GM12878 (cell line): ENCODE results near the gene SPTLC2. TPM values are rescaled to one million over a fixed set of nuclear protein-coding genes. Genes with fewer than 3 reads are reported as not detected.

Experiments
- ATAC-seq: fragments of 200-7000 bp; cut with Tn5 transposase; 3 replicates; pipeline ENCODE4 v1.9.1; 2020; ENCODE audit warnings: mild to moderate bottlenecking, moderate library complexity
- BruUV-seq: library from RNA; stranded (reverse); fragments of 400-500 nt; replicated peaks from 2 replicates; lab custom pipeline; 2021; lab: Mats Ljungman, UMichigan
- CTCF ChIA-PET: fragments of 300-600 bp; sonication (Branson Sonifier 250); formaldehyde crosslinking; extraction: SDS; loops from one replicate; lab custom pipeline; 2021; ENCODE audit warnings: inconsistent platforms; lab: Yijun Ruan, JAX
- POLR2A ChIA-PET: fragments of 350-600 bp; formaldehyde crosslinking; extraction: SDS; loops from one replicate; lab custom pipeline; 2021; ENCODE audit warnings: inconsistent platforms; lab: Charles Lee
- RAD21 ChIA-PET: fragments of 300-600 bp; sonication (Branson Sonifier 250); formaldehyde crosslinking; loops from one replicate; lab custom pipeline; 2023; ENCODE audit warnings: antibody characterized with exemption; ENCODE audit not compliant: unreplicated experiment; lab: Charles Lee
- SMC1A ChIA-PET: fragments of 300-600 bp; sonication (Branson Sonifier 250); formaldehyde crosslinking; loops from one replicate; lab custom pipeline; 2023; ENCODE audit not compliant: unreplicated experiment, uncharacterized antibody; lab: Charles Lee
- DNase-seq: peaks from one replicate; pipeline ENCODE4 v3.0.0-alpha.2; 2011; ENCODE audit warnings: low read depth, low spot score
- FAIRE-seq: peaks from 3 replicates; lab custom pipeline; 2011; peaks lifted over from hg19 to GRCh38; lab: Jason Lieb, UNC
- H2AFZ ChIP-seq: 2 replicates; pipeline ENCODE4 v1.6.0; 2011; ENCODE audit warnings: low read depth, low read length, control low read depth; ENCODE audit not compliant: control insufficient read depth
- H3K27ac ChIP-seq: 2 replicates; pipeline ENCODE4 v1.5.1; 2011; ENCODE audit warnings: control low read depth; ENCODE audit not compliant: control insufficient read depth, insufficient read depth
- H3K27me3 ChIP-seq, 2 experiments: replicated peaks in 1 of 2; 2 replicates each; pipeline versions ENCODE4 v1.6.0 to v1.6.1; 2011; ENCODE audit warnings: low read length in 1 of 2; ENCODE audit not compliant: control insufficient read depth in 2 of 2, insufficient read depth in 2 of 2
- H3K36me3 ChIP-seq, 2 experiments: 2 replicates each; pipeline ENCODE4 v1.5.1; 2011; ENCODE audit warnings: low read length in 1 of 2; ENCODE audit not compliant: control insufficient read depth in 2 of 2, insufficient read depth in 2 of 2
- H3K4me1 ChIP-seq: 2 replicates; pipeline ENCODE4 v1.6.1; 2011; ENCODE audit warnings: mild to moderate bottlenecking, low read length, moderate library complexity, mixed read lengths; ENCODE audit not compliant: control insufficient read depth, insufficient read depth
- H3K4me2 ChIP-seq: 2 replicates; pipeline ENCODE4 v1.6.0; 2011; ENCODE audit warnings: control low read depth; ENCODE audit not compliant: control insufficient read depth, insufficient read depth
- H3K4me3 ChIP-seq: fragments of 200-600 bp; sonication (generic); 2 replicates; pipeline ENCODE4 v1.5.1; 2016
- H3K79me2 ChIP-seq: 2 replicates; pipeline ENCODE4 v1.6.0; 2011; ENCODE audit warnings: low read length; ENCODE audit not compliant: control insufficient read depth, insufficient read depth
- H3K9ac ChIP-seq: 2 replicates; pipeline ENCODE4 v1.8.0; 2011; ENCODE audit warnings: low read length, control low read depth, mixed read lengths; ENCODE audit not compliant: control insufficient read depth, insufficient read depth
- H3K9me3 ChIP-seq: replicated peaks from 3 replicates; pipeline ENCODE4 v1.5.1; 2011; ENCODE audit warnings: mild to moderate bottlenecking, low read length; ENCODE audit not compliant: control insufficient read depth, insufficient read depth
- H4K20me1 ChIP-seq: 2 replicates; pipeline ENCODE4 v1.6.0; 2011; ENCODE audit not compliant: control insufficient read depth, insufficient read depth
- CREB1 ChIP-seq: IDR thresholded peaks from 2 replicates; pipeline ENCODE4 v1.6.1; 2012; ENCODE audit warnings: low read depth, mild to moderate bottlenecking, inconsistent platforms
- ESRRA ChIP-seq: IDR thresholded peaks from 2 replicates; pipeline ENCODE4 v1.6.1; 2012; ENCODE audit warnings: mild to moderate bottlenecking, low read length, improper control_type of control experiment
- IKZF1 ChIP-seq: fragments of 450-650 bp; conservative IDR thresholded peaks from 2 replicates; pipeline ENCODE4 v1.6.1; 2017; ENCODE audit warnings: antibody characterized with exemption, mild to moderate bottlenecking
- KDM1A ChIP-seq: fragments of 200-600 bp; sonication (generic); IDR thresholded peaks from 2 replicates; pipeline ENCODE4 v1.6.1; 2016; ENCODE audit warnings: borderline replicate concordance
- NR2C1 ChIP-seq: fragments of 450-650 bp; IDR thresholded peaks from 2 replicates; pipeline ENCODE4 v1.6.1; 2017; ENCODE audit warnings: antibody characterized with exemption, mild to moderate bottlenecking, moderate library complexity
- SUZ12 ChIP-seq: fragments of 200-600 bp; sonication (generic); IDR thresholded peaks from one replicate; pipeline ENCODE4 v1.6.1; 2018; ENCODE audit warnings: antibody characterized with exemption, mild to moderate bottlenecking; ENCODE audit not compliant: unreplicated experiment
- TAF1 ChIP-seq: IDR thresholded peaks from 2 replicates; pipeline ENCODE4 v1.6.1; 2011; ENCODE audit warnings: mild to moderate bottlenecking, low read depth, low read length, borderline replicate concordance
- TCF12 ChIP-seq: IDR thresholded peaks from 2 replicates; pipeline ENCODE4 v1.6.1; 2011; ENCODE audit warnings: low read depth, mild to moderate bottlenecking, low read length
- ZNF207 ChIP-seq: fragments of 450-650 bp; IDR thresholded peaks from 2 replicates; pipeline ENCODE4 v1.6.1; 2014; ENCODE audit warnings: antibody characterized with exemption, mild to moderate bottlenecking, borderline replicate concordance
- WGBS: methylation state at CpG from one replicate; pipeline ENCODE4 v1.1.6; 2016; ENCODE audit warnings: low lambda C conversion rate; ENCODE audit not compliant: insufficient replicate concordance, insufficient coverage; ENCODE audit errors: missing lambda C conversion rate; 5-methylcytosine and 5-hydroxymethylcytosine counted together
- in situ Hi-C: fragments of 300-500 bp; cut with MboI; formaldehyde crosslinking; loops from 9 replicates; pipeline ENCODE4 v1.14.3; 2018; ENCODE audit warnings: mixed read lengths
- intact Hi-C: fragments of 100-400 bp; cut with micrococcal nuclease; formaldehyde crosslinking; loops from one replicate; pipeline ENCODE4 v1.14.2; 2022; ENCODE audit not compliant: unreplicated experiment
- polyA plus RNA-seq, 11 experiments: library from polyadenylated mRNA; depleted of rRNA in 4 of 11; unstranded in 6 of 11; stranded (reverse) in 5 of 11; fragments of >200 nt; fragmentation: Nextera tagmentation in 4 of 11; fragmentation: Illumina TruSeq in 1 of 11; extraction: Ambion mirVana in 4 of 11; extraction: Trizol in 1 of 11; gene quantifications; 1 replicate in 1 of 11; 2 replicates in 10 of 11; pipeline versions ENCODE4 v1.2.1 to v1.2.3, GENCODE V29; 2011 to 2016; ENCODE audit warnings: inconsistent platforms in 2 of 11, missing spikeins in 2 of 11, low read depth in 1 of 11
- total RNA-seq, 4 experiments: library from RNA; depleted of rRNA in 3 of 4; stranded (reverse); fragments of >200 nt in 3 of 4; fragmentation: Illumina TruSeq in 1 of 4; extraction: Trizol in 1 of 4; gene quantifications; 2 replicates each; pipeline versions ENCODE4 v1.2.1 to v1.2.3, GENCODE V29; 2013 to 2021
- TF ChIP-seq, protein P1 (sequence below): fragments of 450-650 bp; formaldehyde crosslinking; IDR thresholded peaks from 2 replicates; pipeline ENCODE4 v1.4.0; 2022; ENCODE audit warnings: mild to moderate bottlenecking, moderate library complexity
- TF ChIP-seq, protein P2 (sequence below): fragments of 450-650 bp; IDR thresholded peaks from 2 replicates; pipeline ENCODE4 v1.6.1; 2017; ENCODE audit warnings: low read depth, mild to moderate bottlenecking, moderate library complexity
- TF ChIP-seq, protein P3 (sequence below): IDR thresholded peaks from 2 replicates; pipeline ENCODE4 v1.6.1; 2012; ENCODE audit warnings: low read depth, low read length, improper control_type of control experiment
- TF ChIP-seq, protein P4 (sequence below): fragments of 450-650 bp; IDR thresholded peaks from 2 replicates; pipeline ENCODE4 v1.6.1; 2017; ENCODE audit warnings: mild to moderate bottlenecking
- TF ChIP-seq, protein P5 (sequence below): IDR thresholded peaks from 2 replicates; pipeline ENCODE4 v1.6.1; 2011; ENCODE audit warnings: low read depth, low read length, improper control_type of control experiment, borderline replicate concordance

SPTLC2 gene
- total and polyA plus RNA-seq, 10 of the 15 experiments (the other 5 are each of a cell fraction or from before 2014, with no cell fraction given), result 6.9 to 35.1 (median 19.7) TPM

DNA sequence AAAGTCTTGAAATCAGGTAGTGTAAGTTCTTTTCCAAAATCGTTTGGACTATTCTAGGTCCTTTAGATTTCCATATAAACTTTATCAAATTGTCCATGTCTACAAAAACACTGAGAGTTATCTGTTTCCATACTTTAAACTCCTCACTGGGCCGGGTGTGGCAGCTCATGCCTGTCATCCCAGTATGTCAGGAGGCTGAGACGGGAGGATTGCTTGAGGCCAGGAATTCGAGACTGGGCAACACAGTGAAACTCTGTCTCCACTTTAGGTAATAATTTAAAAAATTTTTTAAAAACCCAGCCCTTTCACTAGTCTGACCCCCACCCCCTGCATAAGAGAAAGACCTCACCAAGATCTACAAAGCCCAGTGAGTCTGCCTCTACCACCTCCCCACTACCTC lies 111.4 kb downstream of the SPTLC2 start:
- Histone ChIP-seq H3K27ac (no peak overlapping the region), H3K4me2 (no peak overlapping the region), H3K4me1 (no peaks in the 10 kb centered on the region), H2AFZ (no peak overlapping the region), H3K79me2 (no peaks in the 10 kb centered on the region), H3K36me3 (no peaks in the 10 kb centered on the region), H3K4me3 (no peak overlapping the region), H3K9ac (no peak overlapping the region), H3K27me3 (no peaks in the 10 kb centered on the region; a peak in 1 of 4 replicates), H4K20me1 (no peaks in the 10 kb centered on the region), H3K9me3 (no peaks in the 10 kb centered on the region)
- ChIA-PET POLR2A (no interaction called here), CTCF (interaction anchor here (0.6 to 2.6 kb wide), 4 partner anchors 46 to 630 kb away, joined by 3 to 10 read pairs (median 3); no protein-coding TSS in a partner anchor), SMC1A (interaction anchor here (1.2 to 1.5 kb wide), 2 partner anchors 20 to 46 kb away, joined by 3 to 5 read pairs; no protein-coding TSS in a partner anchor), RAD21 (interaction anchor here (1.0 to 2.8 kb wide), 2 partner anchors 45 to 53 kb away, joined by 3 to 9 read pairs; no protein-coding TSS in a partner anchor)
- in situ Hi-C loops (no loop called here), intact Hi-C loops (no loop called here)
- no peak for DNase-seq
- ATAC-seq, result no peak
- BruUV-seq, result no TSS peak
- WGBS, result 73% methylated on average over 4 of the region's 4 CpGs
- FAIRE-seq, result no peak
- TF ChIP-seq SUZ12, result no peak
- no peak for TF ChIP-seq TAF1
- no peak for TF ChIP-seq IKZF1
- TF ChIP-seq CREB1, result no peak
- TF ChIP-seq, protein P1, sequence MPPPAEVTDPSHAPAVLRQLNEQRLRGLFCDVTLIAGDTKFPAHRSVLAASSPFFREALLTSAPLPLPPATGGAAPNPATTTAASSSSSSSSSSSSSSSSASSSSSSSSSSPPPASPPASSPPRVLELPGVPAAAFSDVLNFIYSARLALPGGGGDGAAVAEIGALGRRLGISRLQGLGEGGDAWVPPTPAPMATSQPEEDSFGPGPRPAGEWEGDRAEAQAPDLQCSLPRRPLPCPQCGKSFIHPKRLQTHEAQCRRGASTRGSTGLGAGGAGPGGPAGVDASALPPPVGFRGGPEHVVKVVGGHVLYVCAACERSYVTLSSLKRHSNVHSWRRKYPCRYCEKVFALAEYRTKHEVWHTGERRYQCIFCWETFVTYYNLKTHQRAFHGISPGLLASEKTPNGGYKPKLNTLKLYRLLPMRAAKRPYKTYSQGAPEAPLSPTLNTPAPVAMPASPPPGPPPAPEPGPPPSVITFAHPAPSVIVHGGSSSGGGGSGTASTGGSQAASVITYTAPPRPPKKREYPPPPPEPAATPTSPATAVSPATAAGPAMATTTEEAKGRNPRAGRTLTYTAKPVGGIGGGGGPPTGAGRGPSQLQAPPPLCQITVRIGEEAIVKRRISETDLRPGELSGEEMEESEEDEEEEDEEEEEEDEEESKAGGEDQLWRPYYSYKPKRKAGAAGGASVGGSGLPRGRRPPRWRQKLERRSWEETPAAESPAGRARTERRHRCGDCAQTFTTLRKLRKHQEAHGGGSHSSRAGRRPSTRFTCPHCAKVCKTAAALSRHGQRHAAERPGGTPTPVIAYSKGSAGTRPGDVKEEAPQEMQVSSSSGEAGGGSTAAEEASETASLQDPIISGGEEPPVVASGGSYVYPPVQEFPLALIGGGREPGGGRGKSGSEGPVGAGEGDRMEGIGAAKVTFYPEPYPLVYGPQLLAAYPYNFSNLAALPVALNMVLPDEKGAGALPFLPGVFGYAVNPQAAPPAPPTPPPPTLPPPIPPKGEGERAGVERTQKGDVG (CRISPR knock-in tag), result no peak
- no peak for TF ChIP-seq ZNF207
- TF ChIP-seq, protein P2, sequence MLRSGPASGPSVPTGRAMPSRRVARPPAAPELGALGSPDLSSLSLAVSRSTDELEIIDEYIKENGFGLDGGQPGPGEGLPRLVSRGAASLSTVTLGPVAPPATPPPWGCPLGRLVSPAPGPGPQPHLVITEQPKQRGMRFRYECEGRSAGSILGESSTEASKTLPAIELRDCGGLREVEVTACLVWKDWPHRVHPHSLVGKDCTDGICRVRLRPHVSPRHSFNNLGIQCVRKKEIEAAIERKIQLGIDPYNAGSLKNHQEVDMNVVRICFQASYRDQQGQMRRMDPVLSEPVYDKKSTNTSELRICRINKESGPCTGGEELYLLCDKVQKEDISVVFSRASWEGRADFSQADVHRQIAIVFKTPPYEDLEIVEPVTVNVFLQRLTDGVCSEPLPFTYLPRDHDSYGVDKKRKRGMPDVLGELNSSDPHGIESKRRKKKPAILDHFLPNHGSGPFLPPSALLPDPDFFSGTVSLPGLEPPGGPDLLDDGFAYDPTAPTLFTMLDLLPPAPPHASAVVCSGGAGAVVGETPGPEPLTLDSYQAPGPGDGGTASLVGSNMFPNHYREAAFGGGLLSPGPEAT, result no peak
- TF ChIP-seq TCF12, result no peak
- TF ChIP-seq KDM1A, result no peak
- TF ChIP-seq, protein P3, sequence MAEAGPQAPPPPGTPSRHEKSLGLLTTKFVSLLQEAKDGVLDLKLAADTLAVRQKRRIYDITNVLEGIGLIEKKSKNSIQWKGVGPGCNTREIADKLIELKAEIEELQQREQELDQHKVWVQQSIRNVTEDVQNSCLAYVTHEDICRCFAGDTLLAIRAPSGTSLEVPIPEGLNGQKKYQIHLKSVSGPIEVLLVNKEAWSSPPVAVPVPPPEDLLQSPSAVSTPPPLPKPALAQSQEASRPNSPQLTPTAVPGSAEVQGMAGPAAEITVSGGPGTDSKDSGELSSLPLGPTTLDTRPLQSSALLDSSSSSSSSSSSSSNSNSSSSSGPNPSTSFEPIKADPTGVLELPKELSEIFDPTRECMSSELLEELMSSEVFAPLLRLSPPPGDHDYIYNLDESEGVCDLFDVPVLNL, result no peak
- no peak for TF ChIP-seq NR2C1
- TF ChIP-seq, protein P4, sequence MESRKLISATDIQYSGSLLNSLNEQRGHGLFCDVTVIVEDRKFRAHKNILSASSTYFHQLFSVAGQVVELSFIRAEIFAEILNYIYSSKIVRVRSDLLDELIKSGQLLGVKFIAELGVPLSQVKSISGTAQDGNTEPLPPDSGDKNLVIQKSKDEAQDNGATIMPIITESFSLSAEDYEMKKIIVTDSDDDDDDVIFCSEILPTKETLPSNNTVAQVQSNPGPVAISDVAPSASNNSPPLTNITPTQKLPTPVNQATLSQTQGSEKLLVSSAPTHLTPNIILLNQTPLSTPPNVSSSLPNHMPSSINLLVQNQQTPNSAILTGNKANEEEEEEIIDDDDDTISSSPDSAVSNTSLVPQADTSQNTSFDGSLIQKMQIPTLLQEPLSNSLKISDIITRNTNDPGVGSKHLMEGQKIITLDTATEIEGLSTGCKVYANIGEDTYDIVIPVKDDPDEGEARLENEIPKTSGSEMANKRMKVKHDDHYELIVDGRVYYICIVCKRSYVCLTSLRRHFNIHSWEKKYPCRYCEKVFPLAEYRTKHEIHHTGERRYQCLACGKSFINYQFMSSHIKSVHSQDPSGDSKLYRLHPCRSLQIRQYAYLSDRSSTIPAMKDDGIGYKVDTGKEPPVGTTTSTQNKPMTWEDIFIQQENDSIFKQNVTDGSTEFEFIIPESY, result no peak
- TF ChIP-seq, protein P5, sequence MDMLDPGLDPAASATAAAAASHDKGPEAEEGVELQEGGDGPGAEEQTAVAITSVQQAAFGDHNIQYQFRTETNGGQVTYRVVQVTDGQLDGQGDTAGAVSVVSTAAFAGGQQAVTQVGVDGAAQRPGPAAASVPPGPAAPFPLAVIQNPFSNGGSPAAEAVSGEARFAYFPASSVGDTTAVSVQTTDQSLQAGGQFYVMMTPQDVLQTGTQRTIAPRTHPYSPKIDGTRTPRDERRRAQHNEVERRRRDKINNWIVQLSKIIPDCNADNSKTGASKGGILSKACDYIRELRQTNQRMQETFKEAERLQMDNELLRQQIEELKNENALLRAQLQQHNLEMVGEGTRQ, result no peak
- no peak for TF ChIP-seq ESRRA
